WI38 (cell line): ENCODE results near the gene SHISAL1.

ENCODE experiments used
- H3K4me3 ChIP-seq: 2 replicates; pipeline ENCODE4 v1.5.1; 2011; ENCODE audit warnings: low read depth, mild to moderate bottlenecking, control low read depth, low read length
- TF ChIP-seq, protein P1 (sequence below): IDR thresholded peaks from 2 replicates; pipeline ENCODE4 v1.5.1; 2012; ENCODE audit warnings: low read depth, mild to moderate bottlenecking, control low read depth, low read length

The SHISAL1 gene

DNA sequence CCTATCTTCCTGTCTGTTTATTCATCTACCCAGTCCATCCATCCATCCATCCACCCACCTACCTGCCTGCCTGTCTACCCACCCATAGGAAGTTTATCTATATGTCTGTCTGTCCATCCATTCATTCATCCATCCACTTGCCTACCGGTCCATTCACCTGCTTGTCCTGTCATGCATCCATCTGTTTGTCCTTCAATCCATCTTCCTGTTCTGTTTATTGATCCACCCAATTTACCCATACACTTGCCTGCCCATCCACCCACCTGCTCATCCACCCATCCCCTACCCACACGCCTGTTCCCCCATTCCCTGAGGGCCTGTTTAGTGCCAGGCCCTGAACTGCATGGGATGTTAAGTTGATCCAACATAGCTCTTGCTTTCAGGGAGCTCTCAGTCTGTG lies 113.6 kb downstream of the SHISAL1 start:
- TF ChIP-seq, protein P1, sequence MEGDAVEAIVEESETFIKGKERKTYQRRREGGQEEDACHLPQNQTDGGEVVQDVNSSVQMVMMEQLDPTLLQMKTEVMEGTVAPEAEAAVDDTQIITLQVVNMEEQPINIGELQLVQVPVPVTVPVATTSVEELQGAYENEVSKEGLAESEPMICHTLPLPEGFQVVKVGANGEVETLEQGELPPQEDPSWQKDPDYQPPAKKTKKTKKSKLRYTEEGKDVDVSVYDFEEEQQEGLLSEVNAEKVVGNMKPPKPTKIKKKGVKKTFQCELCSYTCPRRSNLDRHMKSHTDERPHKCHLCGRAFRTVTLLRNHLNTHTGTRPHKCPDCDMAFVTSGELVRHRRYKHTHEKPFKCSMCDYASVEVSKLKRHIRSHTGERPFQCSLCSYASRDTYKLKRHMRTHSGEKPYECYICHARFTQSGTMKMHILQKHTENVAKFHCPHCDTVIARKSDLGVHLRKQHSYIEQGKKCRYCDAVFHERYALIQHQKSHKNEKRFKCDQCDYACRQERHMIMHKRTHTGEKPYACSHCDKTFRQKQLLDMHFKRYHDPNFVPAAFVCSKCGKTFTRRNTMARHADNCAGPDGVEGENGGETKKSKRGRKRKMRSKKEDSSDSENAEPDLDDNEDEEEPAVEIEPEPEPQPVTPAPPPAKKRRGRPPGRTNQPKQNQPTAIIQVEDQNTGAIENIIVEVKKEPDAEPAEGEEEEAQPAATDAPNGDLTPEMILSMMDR = no peak
- no peak overlapping the region for H3K4me3 ChIP-seq

DNA sequence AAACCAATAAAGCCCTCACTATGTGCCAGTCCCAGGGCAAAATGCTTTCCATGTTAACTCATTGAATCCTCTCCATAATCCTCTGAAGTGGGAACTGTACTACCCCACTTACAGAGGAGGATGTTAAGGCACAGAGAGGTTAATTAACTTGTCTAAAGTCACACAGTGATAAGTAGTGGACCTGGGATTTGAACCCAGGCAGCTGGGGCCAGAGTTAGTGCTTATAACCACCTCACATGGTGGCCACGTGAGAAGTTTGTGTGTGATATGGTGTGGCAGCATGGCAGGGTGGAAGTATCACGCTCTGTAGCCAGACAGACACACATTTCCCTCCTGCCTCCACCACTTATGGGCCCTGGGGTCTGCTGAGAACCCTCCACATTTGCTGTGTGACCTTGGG lies 115.5 kb downstream of the SHISAL1 start:
- TF ChIP-seq, protein P1 = no peak
- no peak overlapping the region for H3K4me3 ChIP-seq

DNA sequence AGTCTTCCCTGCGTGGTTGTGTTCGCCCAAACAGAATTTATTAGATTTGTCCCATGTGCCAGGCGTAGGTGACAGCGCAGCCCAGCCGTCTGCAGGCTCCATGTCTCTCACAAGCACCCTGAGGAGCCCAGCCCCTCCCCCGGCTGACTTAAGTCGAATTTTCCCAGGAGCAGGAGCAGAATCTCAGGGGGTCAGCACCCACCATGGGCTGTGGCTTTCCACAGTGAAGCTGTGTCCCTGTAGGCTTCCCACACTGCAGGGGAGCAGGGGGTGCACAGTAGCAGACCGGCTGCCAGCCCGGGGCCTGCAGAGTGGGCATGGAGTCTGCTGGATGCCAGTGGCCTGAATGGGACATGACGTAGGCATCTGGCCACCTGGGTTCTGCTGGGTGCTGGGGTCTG lies 116.0 kb downstream of the SHISAL1 start:
- TF ChIP-seq, protein P1 = no peak

DNA sequence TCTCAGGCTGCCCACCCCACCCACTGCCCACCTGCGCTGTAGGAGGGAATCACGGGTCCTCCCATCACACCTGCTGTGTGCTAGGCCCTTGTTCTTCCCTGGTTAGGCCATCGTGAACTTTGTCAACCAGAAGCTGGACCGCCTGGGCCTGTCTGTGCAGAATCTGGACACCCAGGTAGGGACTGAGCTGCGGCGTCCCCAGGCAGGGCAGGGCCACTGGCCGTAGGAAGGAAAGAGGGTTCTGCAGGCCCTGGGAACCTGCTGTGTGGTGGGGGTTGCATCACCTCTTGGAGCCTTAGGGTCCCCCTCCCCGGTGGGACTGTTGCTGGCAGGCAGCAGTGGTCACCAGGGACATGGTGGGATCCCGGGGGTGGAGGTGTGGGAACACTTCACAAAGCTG lies 116.5 kb downstream of the SHISAL1 start:
- no peak overlapping the region for H3K4me3 ChIP-seq
- TF ChIP-seq, protein P1 = no peak

More for the DNA sequence above, 116.0 kb downstream of the SHISAL1 start:
- no peak overlapping the region for H3K4me3 ChIP-seq

DNA sequence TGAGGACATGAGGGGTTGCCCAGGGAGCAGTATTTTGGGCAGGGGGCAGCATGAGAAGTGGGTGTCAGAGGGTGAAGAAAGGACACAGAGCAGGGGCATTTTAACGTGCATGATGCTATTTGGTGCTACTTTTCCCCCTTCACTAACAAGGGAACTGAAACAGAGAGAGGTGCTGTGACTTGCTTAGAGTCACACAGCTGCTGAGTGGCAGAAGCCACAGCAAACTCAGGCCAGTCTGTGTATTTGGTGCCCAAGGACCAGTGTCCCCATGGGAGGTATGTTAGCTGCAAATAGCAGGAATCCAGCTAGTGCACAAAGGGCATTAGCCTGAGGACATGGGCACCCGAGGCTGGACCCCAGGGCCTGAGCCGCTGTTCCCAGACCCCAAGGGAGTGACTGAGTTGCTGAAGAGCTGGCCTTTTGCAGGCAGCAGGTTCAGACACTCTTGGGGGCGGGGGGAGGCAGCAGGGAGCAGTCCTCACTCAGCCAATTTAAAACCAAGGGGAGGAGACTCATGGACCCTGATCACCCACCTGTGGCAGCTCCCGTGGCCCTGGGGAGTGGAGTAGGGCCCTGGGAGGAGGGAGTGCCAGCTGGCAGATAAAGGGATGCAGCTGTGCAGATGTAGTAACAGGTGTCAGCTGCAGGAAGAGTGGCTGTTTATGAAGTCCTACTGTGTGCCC lies 117.4 kb downstream of the SHISAL1 start:
- TF ChIP-seq, protein P1 = no peak

DNA sequence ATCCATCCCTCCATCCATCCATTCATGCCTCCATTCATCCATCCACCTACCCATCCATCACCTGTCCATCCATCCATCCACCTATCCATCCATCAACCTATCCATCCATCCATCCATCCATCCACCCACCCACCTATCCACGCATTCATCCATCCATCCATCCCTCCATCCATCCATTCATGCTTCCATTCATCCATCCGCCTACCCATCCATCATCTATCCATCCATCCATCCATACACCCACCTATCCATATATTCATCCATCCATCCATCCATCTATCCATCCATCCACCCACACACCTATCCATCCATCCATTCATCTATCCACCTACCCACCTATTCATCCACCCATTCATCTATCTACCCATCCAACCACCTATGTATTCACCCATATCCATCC lies 118.2 kb downstream of the SHISAL1 start:
- TF ChIP-seq, protein P1 = no peak
- no peak overlapping the region for H3K4me3 ChIP-seq

More for the DNA sequence above, 117.4 kb downstream of the SHISAL1 start:
- H3K4me3 ChIP-seq = no peak overlapping the region
